ENCODE data around the gene NMUR1.

The NMUR1 gene

DNA sequence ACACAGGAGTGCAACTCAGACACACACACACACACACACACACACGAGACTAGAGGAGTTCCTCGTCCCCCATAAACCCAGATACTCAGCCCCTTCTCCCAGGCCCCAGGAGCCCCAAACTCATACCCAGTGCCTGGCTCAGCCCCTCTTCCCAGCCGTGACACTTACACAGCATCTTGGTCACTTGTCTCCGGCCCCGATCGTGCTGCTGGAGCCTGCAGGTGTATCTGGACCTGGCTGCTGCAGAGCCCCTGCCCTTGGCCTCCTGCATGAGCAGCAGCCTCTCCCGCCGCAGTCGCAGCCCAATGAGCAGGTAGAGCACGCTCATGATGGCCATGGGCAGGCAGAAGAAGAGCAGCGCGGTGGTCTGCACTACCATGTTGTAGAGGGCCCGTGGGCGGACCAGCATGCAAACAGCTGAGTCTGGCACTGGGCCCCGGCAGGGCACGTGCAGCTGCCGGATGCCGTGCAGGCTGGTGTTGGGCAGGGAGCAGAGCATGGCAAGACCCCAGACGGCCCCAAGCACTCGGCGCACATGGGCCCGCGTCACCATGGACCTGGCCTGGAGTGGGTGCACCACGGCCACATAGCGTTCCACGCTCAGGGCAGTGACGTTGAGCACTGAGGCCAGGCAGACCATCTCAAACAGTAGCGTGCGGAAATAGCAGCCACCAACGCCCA lies 2.1 kb downstream of the NMUR1 start:
- H3K27ac ChIP-seq: no peak overlapping the region
- TF ChIP-seq, protein P1, sequence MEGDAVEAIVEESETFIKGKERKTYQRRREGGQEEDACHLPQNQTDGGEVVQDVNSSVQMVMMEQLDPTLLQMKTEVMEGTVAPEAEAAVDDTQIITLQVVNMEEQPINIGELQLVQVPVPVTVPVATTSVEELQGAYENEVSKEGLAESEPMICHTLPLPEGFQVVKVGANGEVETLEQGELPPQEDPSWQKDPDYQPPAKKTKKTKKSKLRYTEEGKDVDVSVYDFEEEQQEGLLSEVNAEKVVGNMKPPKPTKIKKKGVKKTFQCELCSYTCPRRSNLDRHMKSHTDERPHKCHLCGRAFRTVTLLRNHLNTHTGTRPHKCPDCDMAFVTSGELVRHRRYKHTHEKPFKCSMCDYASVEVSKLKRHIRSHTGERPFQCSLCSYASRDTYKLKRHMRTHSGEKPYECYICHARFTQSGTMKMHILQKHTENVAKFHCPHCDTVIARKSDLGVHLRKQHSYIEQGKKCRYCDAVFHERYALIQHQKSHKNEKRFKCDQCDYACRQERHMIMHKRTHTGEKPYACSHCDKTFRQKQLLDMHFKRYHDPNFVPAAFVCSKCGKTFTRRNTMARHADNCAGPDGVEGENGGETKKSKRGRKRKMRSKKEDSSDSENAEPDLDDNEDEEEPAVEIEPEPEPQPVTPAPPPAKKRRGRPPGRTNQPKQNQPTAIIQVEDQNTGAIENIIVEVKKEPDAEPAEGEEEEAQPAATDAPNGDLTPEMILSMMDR (conservative IDR thresholded peaks at IDR 0.05): no peak

DNA sequence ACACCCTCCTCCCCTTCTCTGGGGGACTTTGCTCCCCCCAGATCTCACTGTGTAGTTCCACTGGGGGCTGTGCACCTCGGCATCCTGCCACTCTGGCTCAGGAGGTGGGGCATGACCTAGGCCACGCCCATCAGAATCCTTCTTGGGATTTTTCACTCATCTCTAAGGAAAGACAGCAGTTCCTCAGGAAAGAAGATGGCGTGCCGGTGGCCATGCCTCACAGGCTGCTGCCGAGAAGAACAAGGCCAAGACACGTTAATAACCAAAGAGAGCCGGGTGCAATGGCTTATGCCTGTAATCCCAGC lies 3.2 kb downstream of the NMUR1 start:
- TF ChIP-seq, protein P1 (conservative IDR thresholded peaks at IDR 0.05): no peak

DNA sequence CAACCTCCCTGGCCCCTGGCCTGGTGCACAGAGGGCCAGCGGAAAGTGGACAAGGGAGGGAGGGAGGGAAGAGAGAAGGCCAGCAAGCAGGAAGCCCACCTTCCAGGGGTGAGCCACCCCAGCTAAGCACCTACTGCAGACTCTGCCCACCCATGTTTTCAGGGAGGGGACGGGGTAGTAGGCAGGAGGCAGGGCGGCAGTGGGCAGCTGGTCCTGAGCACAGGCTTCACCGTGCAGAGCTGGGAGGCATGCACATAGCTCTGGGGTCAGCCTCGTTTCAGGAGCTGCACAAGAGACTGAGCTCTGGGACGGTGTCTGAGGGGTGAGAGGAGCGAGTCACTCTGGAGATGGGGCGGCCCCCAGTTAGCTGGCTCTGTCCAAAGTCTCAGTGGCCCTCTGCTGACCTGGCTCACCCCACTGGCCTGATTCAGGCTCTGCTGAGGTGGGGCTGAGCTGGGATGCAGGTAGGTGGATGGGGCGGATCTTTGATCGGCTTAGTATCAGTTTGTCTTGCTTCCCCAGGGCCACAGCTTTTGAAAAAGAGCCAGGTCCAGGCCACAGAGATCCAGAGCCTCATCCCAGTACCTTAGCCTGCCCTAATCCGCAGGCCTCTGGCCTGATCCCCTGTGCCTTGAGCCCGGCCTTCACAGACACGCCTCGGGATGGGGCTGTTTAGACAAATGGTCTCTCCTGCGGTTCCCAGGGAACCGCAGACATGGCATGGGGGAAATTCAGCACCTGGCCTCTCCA lies 3.7 kb downstream of the NMUR1 start:
- TF ChIP-seq, protein P1 (conservative IDR thresholded peaks at IDR 0.05): no peak
- no peak overlapping the region for H3K27ac ChIP-seq

More for the DNA sequence above, 3.2 kb downstream of the NMUR1 start:
- no peak overlapping the region for H3K27ac ChIP-seq

DNA sequence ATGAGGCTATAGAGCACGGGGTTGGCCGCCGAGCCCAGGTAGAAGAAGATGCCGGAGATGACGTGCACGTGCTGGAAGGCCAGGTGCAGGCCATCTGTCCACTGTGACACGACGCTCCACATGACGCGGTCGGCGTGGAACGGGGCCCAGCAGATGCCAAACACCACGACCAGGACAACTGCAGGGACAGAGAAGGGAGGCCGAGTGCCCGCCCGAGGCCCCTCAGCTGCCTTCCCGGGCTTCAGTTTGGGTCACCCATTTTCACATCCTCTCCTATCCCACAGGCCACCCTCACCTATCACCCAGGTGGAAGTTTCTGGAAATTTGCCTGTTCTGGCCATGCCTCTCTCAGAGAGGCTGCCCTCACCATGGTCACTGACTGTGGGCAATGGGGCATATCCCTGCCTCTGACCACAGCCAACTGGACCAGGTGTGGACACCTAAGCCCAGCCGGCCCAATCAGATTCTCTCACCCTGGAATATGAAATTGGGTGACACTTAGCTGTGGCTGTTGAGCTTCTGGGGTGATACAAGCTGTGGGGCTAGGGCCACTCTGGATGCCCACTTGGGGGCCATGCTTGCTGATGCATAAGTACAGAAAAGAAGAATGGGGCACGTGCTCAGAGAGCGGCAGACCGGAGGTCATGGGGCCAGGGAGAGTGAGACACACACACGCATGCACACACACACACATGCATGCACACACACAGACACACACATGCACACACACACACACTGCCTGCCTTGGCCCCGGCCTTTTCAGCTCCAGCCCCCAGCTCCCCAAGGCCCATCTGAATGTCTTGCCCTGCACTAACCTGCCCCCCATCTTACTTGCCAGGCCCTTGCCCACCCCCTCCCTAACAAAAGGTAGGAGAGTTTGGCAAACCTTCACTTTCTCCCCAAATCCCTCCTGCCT lies 4.7 kb downstream of the NMUR1 start:
- TF ChIP-seq, protein P1 (conservative IDR thresholded peaks at IDR 0.05): no peak
- no peak overlapping the region for H3K27ac ChIP-seq

DNA sequence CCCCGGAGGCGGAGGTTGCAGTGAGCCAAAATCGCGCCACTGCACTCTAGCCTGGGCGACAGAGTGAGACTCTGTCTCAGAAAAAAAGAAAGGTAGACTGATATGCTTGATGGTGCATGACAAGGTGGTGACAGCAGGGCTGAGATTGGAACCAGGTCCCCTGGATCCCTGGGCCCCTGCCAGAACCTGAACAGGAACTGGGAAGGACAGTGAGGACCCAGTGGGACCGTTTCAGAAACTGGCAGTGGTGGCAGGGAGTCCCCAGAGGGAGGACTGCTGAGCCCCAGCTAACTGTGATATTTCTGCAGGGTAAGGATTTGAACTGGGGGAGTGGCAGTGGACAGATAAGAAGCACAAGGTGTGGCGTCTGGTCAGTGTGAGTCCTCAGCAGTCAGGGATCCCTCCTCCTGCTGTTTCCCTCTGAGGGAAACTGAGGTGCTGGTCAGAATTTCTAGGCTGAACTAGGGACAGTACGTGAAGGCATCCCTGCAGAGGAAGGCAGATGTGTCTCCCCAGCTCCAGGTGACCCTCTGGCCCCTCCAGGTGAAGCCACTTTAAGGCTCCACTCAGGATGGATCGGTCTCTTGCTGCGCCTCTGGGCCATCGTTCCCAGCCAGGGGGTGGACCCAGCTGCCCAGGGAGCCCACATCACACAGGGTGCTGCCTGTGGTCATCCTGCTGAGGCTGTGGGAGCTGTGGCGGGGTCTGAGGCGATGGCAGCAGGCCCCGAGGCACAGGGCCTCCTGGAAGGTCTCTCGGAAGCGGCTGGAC lies 5.6 kb downstream of the NMUR1 start:
- TF ChIP-seq, protein P1 (conservative IDR thresholded peaks at IDR 0.05): no peak
- H3K27ac ChIP-seq: no peak overlapping the region

DNA sequence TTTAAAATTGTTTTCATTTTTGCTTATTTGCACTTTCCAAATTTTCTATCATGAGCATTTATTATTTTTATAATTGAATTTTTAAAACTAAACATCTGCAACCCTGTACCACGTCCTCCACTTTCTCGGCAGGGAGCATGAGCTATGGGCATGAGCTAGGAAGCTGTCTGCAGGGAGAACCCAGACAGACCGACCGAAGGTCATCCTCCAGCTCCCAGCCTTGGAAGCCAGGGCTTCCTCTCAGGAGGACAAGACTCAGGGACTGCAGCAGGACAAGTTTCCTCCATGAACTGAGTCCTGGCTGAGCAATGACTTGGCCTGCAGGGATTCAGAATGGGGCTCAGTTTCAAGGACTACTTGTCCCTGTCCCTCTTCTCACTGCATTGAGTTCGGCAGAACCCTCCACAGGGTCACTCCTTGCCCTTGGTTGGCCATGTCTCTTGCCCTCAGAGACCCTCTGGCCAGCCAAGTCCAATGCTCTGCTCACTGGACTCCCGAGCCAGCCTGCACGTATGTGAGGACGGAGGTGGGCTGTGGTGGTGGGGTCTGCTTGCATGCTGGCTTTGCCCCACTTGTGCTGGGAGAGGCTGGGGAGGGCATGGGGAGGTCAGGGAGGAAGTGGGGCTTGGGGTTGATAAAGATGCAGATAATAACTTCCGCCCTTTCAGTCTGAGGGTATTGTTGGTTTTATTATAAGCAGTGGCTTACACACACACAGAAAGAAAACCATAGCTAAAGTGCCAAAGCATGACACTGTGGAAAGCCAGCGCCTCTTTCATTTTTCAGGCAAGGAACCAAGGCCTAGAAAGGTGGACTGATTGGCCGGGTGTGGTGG lies 6.6 kb downstream of the NMUR1 start:
- TF ChIP-seq, protein P1 (conservative IDR thresholded peaks at IDR 0.05): no peak
- H3K27ac ChIP-seq: no peak overlapping the region

Measured in VCaP (cell line).